IPS-NIHi11 (cell line): ENCODE results near the gene PSTK.

Experiments
- DNase-seq: peaks from one replicate; pipeline ENCODE4 v3.0.0; 2012; ENCODE audit warnings: mixed read lengths, low spot score

Gene PSTK

DNA sequence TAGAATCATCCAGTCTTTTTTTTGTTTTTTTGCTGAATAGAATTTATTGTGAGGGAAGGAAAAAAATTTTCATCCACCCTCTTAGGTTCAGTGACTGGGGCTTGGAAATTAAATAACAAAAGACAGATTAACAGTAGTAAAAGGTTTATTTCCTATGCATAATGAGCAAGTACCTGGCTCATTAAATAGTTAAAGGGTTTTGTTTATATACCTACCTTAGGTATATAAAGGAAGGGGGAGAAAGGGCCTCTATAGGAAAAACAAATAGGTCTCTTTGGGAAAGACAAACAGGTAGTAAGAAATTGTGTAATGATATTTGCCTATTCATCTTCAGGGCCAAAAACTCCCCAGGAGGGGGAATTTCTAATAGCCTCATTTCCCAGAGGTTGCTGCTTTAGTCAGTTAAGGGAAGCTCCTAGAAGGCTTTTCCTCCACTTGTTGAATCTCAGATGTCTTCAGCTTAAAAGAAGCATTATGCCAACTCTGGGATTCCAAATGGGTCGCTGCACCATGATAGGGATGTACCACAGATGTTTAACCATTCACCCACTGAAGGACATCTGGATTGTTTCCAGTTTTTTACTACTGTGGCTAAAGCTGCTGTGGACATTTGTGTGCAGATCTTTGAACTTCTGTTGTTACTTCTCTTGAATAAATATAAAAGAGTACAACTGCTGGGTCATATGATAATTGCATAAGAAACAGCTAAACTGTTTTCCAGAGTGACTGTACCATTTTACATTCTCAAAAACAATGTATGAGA, 39.9 kb downstream of the PSTK start:
- no peak for DNase-seq

DNA sequence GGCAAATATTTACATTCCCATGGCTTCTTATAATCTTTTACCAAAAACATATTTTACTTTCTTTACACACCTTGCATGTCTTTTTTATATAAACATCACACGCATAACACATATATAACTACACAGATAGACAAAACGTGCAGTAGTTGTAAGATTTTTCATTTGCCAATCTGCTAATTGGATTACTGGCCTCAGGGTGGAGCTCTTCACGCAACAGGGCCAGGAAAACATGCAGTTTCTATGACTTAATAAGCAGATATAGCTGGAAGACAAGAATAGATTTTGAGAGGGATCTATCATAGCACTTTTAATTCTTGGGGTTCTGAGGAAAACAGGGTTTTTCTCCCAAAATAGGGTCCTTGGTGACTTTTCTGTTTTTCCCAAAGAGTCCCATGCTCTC, 41.3 kb downstream of the PSTK start:
- no peak for DNase-seq

DNA sequence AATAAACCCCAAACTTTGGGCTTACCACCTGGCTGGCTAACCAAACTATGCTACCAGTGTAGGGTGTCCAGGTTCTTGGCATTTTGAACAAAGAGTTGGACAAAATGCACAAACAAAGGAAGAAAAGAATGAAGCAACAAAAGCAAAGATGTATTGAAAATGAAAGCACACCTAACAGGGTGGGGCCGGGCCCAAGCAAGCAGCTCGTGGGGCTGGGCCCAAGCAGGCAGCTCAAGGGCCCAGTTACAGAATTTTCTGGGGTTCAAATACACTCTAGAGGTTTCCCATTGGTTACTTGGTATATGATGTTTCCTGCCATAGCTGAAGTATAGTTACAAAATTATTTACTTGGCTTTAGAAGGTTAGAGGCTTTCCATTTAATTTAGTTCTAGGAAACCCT, 44.3 kb downstream of the PSTK start:
- no peak for DNase-seq

DNA sequence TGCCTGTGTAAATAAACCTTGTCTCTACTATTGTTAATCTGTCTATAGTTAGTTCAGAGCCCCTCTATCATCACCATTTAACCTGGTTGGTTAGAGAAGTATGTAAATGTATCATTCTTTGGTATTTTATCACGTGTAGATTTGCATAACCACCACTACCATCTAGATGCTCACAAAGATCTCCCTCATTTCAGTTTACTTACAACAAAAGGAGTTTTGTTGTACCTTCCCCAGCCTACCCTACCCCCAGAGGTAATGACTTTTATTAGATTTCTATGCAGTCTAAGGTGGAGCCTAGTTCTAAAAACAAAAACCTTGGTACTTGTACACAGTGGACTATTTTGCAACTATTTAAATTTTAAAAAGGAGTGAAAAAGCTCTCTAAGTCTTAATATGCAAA, 46.1 kb downstream of the PSTK start:
- no peak for DNase-seq

DNA sequence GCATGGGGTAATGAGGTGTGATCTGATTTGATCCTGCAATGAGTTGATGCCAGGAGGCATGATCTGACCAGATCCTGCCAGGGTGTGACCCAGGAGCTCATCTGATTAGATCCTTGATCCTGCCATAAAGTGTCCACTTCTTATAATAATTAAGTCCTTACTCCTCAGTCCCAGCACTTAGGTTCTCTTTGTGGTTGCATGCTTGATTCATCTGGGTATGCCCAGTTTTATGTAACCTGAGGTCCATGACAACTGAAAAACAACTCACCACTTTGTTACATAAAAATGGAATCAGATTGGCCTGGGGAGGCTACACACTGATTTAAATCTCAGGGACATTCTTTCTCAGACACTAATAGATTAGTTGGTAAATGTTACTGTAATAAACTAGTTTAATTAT, 47.7 kb downstream of the PSTK start:
- DNase-seq: no peak

DNA sequence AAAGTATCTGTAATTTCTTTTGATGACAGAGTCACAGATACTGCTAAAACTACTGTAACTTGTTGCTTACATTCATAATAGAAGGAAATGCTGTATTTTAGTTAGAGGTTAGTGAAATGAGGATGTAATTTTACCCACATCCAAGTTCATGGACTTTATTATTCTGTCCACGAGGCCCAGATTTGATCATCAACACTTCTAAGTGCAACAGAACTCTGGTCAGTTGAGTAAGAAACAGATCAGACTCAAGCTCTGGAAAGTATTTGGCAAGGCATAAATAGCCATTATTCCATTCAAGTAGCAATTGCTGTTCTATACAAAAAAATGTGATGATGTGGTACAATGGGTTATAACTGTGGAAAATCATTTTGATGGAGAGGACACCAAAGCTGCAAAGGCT, 50.9 kb downstream of the PSTK start:
- DNase-seq: no peak

DNA sequence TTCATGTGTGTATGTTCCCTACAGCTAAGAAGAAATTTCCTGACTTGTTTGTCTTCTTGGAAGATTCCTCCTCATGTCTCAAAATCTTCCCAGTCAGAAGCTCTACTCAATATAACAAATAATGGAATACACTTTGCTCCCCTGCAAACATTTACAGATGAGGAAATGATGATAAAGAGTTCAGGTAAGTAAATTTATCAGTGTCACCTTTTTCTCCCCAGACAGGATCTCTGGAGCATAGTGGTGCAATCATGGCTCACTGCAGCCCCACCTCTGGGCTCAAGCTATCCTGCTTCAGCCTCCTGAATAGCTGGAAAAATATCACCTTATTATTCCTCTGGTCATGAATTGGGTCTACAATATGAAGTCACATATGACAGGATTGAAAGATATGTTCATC, 54.1 kb downstream of the PSTK start:
- DNase-seq: no peak

DNA sequence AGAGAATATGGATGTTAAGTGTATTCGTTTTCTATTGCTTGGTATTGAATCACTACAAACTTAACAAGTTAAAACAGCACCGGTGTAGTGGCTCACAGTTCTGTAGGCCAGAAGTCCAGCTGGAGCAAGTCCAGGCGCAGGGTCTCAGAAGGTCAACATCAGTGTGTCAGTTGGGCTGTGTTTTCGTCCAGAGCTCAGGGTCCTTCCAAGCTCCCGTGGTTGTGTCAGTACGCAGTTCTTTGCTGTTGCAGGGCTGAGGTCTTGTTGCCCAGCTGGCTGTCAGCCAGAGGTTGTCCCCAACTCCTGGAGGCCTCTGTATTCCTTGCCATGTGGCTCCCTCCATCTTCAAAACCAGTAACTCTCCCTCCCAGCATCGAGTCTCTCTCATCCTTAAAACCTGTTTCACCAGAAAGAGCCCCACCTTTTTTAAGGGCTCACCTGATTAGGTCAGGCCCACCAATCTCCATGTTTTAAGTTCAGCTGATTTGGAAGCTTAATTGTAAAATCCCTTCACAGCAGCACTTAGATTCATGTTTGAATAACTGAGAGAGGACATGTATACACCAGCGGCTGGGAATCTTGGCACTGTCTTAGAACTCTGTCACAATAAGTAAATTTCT, 55.4 kb downstream of the PSTK start:
- no peak for DNase-seq

DNA sequence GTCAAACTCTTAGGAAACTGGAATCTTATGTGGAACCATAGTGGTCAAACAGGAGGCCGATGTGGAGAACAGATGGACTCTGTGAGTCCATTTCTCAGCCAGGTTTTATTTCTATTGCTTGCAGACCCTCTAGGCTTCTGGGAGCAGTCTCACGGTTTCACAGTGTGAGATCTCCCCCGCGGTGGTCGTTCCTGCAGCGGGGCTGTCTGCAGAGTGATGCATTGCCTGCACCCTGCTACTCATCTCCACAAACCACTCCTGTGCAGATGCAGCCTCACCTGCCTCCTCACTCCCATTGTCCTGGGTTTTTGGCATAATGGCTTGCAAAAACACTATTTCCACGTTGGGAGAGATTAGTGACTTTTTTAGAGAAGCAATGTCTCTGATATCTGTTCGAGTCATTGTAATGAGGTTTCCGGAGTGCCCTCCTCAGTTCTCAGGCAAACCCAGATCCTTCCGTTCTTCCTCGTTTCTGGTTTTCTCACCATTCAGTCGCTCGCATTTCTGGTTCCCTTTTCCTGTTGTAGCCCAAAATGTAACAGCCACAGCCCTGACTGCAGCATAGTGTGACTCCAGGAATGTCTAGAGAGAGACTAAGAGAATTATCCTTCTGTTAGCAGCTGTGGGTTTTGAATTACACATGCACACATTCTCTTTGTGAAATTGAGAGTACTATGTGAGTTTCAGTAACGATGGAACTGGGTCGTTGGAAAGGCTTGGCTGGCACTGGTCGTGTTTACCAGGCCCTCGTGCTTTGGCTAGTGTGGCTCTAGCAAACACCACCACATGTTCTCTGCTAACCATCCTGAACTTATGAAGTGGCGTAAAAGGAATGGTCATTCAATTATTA, 58.8 kb downstream of the PSTK start:
- no peak for DNase-seq

DNA sequence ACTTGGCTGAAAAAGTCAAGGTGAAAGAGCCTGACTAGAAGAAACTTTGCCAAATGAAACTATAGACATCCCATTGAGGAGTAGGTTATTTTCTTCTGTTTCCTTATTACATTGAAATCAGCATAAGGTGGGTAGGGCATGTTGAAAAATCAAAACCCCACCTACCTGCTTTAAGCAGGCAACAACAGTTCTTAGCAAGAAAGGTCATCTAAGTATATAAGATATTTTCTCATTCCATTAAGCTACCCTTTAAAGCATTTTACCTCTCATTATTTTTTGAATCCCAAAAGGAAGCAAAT, 59.4 kb downstream of the PSTK start:
- DNase-seq: no peak
